A549 treated with Hydrocortisone at 1 μM for 4 hours (cell line): ENCODE data around the gene CAVIN3. TPM values are rescaled to one million over a fixed set of nuclear protein-coding genes. Genes with fewer than 3 reads are reported as not detected.

Experiments
- total RNA-seq: library from RNA; stranded (reverse); fragments of 200-300 nt; extraction: Qiagen RNA extraction; gene quantifications from 5 replicates; pipeline ENCODE4 v1.2.3, GENCODE V29; 2022

Gene CAVIN3, protein sequence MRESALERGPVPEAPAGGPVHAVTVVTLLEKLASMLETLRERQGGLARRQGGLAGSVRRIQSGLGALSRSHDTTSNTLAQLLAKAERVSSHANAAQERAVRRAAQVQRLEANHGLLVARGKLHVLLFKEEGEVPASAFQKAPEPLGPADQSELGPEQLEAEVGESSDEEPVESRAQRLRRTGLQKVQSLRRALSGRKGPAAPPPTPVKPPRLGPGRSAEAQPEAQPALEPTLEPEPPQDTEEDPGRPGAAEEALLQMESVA
- total RNA-seq: 20.8 to 32.7 TPM (median 25.4 TPM) in 5 replicates

DNA sequence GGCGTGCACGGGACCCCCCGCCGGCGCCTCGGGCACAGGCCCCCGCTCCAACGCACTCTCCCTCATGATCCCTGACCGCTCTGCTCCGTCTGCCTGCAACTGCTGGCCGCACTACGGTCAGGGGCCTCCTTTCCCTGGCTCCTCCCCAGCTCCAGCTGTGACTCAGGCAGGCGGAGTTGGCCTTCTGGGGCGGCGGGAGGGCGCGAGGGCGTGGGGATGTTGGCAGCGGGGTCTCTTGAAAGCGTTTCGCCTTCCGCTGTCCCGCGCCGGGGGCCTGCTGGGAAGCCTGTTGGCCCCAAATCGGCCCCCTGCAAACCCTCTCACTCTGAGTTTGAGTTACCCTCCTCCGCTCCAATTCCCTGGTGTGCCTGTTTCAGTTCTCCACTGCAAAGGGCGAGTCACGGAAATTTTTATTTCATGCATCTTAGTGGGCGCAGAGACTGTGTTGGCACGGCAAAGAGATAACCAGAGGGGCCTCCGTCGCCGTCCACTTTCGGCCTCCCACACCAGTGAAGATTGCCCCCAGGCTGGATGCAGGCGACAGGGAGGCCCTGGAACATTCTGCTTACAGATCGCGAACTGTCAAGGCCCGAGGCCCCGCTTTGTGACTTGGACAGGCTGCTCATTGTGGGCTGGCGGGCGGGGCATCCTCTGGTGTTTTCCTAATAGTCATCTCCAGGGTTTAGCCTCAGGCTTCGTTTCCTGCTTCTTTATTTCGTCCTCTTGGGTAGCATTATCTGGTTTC lies at the start of gene CAVIN3:
Gene CAVIN3 (minus strand): TSS at position 91 of the 745 bp plus-strand sequence. CDS start 25 bp downstream, at position 66.

Other genes with a start within 250 kb of the CAVIN3 start
- gene OR56B4, start 212.8 kb downstream of the CAVIN3 start, total RNA-seq: not detected in 5 replicates
- gene OR52B2, start 150.2 kb downstream of the CAVIN3 start, total RNA-seq: not detected in 5 replicates
- gene OR52W1, start 121.3 kb downstream of the CAVIN3 start, total RNA-seq: not detected in 5 replicates
- gene C11orf42, start 114.9 kb downstream of the CAVIN3 start, total RNA-seq: not detected in 5 replicates
- gene FHIP1B, start 85.9 kb downstream of the CAVIN3 start, total RNA-seq: 14.6 to 20.3 TPM (median 16.2 TPM) in 5 replicates
- gene CNGA4, start 81.4 kb downstream of the CAVIN3 start, total RNA-seq: 0.05 to 0.10 TPM (median 0.07 TPM) in 4 of 5 replicates, not detected in the other
- gene CCKBR, start 60.7 kb downstream of the CAVIN3 start, total RNA-seq: not detected in 5 replicates
- gene SMPD1, start 70.0 kb upstream of the CAVIN3 start, total RNA-seq: 9.3 to 11.3 TPM (median 10.1 TPM) in 5 replicates
- 16.6 to 20.1 TPM (median 18.9 TPM) in 5 replicates for gene APBB1, start 98.6 kb upstream of the CAVIN3 start, total RNA-seq
- 0.48 to 0.66 TPM (median 0.51 TPM) in 5 replicates for gene HPX, start 120.5 kb upstream of the CAVIN3 start, total RNA-seq
- 16.0 to 21.4 TPM (median 17.6 TPM) in 5 replicates for gene TRIM3, start 153.4 kb upstream of the CAVIN3 start, total RNA-seq
- 53.3 to 59.5 TPM (median 55.2 TPM) in 5 replicates for gene ARFIP2, start 160.8 kb upstream of the CAVIN3 start, total RNA-seq
- gene TIMM10B, start 161.0 kb upstream of the CAVIN3 start, total RNA-seq: 27.1 to 36.2 TPM (median 33.5 TPM) in 5 replicates
- 2.5 to 3.4 TPM (median 2.9 TPM) in 5 replicates for gene DNHD1, start 176.8 kb upstream of the CAVIN3 start, total RNA-seq